Measurements from ENCODE around the gene FUNDC1. TPM values are rescaled to one million over a fixed set of nuclear protein-coding genes. Genes with fewer than 3 reads are reported as not detected.
"Not testable (repeated sequence)": the region's sequence is repeated elsewhere in the genome, so short reads cannot be mapped to it uniquely, and the experiment has no call there.

FUNDC1 gene
- total RNA-seq, 2 experiments from 2014 or later, result 4.8 to 5.4 TPM

DNA sequence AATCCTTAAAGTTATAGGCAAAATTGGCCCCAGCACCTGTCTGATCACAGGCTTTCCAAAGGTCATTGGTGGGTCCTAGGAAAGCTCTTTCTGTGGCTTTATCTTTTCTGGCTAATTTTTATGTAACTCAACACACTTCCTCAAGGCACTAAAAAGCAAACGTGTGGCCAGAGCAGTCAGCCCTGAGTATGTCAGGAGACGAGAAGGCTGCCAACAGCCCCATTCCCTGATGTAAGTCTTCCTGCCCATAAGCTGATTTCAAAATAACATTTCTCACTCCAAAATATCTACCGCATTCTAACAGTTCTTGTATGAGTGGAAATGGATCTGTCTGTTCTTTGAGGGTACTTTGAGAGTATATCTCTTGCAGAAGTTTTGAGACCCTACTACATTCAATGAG lies 25.5 kb upstream of the FUNDC1 start:
- Mint-ChIP-seq H3K27me3 (no peaks in the 10 kb centered on the region), H3K4me3 (no peak overlapping the region), H3K4me1 (ENCODE audit: low read depth) (no peaks in the 10 kb centered on the region), H3K9me3 (no peaks in the 10 kb centered on the region), H3K36me3 (ENCODE audit: low read depth) (no peaks in the 10 kb centered on the region), H3K27ac (no peak overlapping the region)
- no peak overlapping the region for H3K27ac ChIP-seq (ENCODE audit: low read depth in 1 of 2, low read length in 2 of 2)
- DNase-seq (no peak), ATAC-seq (ENCODE audit: poor library complexity) (no peak)
- POLR2A ChIA-PET, result no interaction called here
- no peaks in the 10 kb centered on the region for H3K36me3 ChIP-seq (ENCODE audit: insufficient read depth, low read length)
- no peaks in the 10 kb centered on the region for H3K27me3 ChIP-seq (ENCODE audit: control insufficient read depth in 1 of 2, insufficient read depth in 2 of 2, low read length in 2 of 2)
- intact Hi-C loops (cut with DNase I, micrococcal nuclease), result no loop called here
- H3K4me1 ChIP-seq (ENCODE audit: insufficient read depth, low read length), result no peaks in the 10 kb centered on the region
- CTCF ChIA-PET, result no interaction called here
- H3K9me3 ChIP-seq (ENCODE audit: control insufficient read depth in 1 of 2, insufficient read depth in 1 of 2, low read length in 2 of 2), result peaks cover 8 to 12% of the 10 kb centered on the region in 2 experiments
- TF ChIP-seq, protein P1, sequence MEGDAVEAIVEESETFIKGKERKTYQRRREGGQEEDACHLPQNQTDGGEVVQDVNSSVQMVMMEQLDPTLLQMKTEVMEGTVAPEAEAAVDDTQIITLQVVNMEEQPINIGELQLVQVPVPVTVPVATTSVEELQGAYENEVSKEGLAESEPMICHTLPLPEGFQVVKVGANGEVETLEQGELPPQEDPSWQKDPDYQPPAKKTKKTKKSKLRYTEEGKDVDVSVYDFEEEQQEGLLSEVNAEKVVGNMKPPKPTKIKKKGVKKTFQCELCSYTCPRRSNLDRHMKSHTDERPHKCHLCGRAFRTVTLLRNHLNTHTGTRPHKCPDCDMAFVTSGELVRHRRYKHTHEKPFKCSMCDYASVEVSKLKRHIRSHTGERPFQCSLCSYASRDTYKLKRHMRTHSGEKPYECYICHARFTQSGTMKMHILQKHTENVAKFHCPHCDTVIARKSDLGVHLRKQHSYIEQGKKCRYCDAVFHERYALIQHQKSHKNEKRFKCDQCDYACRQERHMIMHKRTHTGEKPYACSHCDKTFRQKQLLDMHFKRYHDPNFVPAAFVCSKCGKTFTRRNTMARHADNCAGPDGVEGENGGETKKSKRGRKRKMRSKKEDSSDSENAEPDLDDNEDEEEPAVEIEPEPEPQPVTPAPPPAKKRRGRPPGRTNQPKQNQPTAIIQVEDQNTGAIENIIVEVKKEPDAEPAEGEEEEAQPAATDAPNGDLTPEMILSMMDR (IDR thresholded peaks at IDR 0.05), result no peak
- no peak overlapping the region for H3K4me3 ChIP-seq (ENCODE audit: low read length)

DNA sequence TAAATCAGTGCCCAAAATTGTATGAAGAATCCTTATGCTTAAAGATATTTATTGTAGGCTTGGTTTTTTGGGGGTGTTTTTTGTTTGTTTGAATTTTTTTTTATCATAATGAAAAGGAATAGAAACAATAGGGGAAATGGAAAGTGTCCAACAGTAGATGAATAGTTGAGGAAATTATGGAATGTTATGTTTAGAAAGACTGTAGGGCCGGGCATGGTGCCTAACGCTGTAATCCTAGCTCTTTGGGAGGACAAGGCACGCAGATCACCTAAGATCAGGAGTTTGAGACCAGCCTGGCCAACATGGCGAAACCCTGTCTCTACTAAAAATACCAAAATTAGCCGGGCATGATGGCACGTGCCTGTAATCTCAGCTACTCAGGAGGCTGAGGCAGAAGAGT lies 19.2 kb upstream of the FUNDC1 start:
- H3K4me3 ChIP-seq (ENCODE audit: low read length); POLR2A ChIA-PET; H3K4me1 ChIP-seq (ENCODE audit: insufficient read depth, low read length); H3K27ac ChIP-seq (ENCODE audit: low read depth in 1 of 2, low read length in 2 of 2); H3K4me1 Mint-ChIP-seq (ENCODE audit: low read depth); H3K36me3 ChIP-seq (ENCODE audit: insufficient read depth, low read length); H3K27me3 ChIP-seq (ENCODE audit: control insufficient read depth in 1 of 2, insufficient read depth in 2 of 2, low read length in 2 of 2); H3K4me3 Mint-ChIP-seq; H3K9me3 ChIP-seq (ENCODE audit: control insufficient read depth in 1 of 2, insufficient read depth in 1 of 2, low read length in 2 of 2); H3K36me3 Mint-ChIP-seq (ENCODE audit: low read depth); ATAC-seq (ENCODE audit: poor library complexity); H3K9me3 Mint-ChIP-seq; H3K27ac Mint-ChIP-seq; DNase-seq; intact Hi-C loops (cut with DNase I, micrococcal nuclease); H3K27me3 Mint-ChIP-seq: not testable (repeated sequence)
- CTCF ChIA-PET, result interaction anchor here (0.7 kb wide), 1 partner anchor 755 kb away, joined by 3 read pairs; no protein-coding TSS in a partner anchor

DNA sequence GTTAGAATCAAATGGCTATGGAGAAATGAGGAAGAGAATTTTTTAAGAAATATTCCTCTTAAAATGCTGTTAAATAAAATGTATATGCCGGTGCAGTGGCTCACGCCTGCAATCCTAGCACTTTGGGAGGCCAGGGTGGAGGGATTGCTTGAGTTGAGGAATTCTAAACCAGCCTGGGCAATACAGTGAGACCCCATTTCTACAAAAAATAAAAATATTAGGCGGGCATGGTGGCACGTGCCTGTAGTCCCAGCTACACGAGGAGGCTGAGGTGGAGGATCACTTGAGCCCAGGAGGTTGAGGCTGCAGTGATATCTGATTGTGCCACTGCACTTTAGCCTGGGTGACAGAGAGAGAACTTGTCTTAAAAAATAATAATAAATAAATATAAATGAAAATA lies 7.9 kb upstream of the FUNDC1 start:
- Histone ChIP-seq H3K4me1 (ENCODE audit: insufficient read depth, low read length) (no peaks in the 10 kb centered on the region), H3K9me3 (ENCODE audit: control insufficient read depth in 1 of 2, insufficient read depth in 1 of 2, low read length in 2 of 2) (no peaks in the 10 kb centered on the region), H3K36me3 (ENCODE audit: insufficient read depth, low read length) (no peaks in the 10 kb centered on the region), H3K27ac (ENCODE audit: low read depth in 1 of 2, low read length in 2 of 2) (no peak overlapping the region), H3K27me3 (ENCODE audit: control insufficient read depth in 1 of 2, insufficient read depth in 2 of 2, low read length in 2 of 2) (no peaks in the 10 kb centered on the region), H3K4me3 (ENCODE audit: low read length) (no peak overlapping the region)
- ATAC-seq (ENCODE audit: poor library complexity), result no peak
- intact Hi-C loops (cut with DNase I, micrococcal nuclease), result no loop called here
- no peaks in the 10 kb centered on the region for H3K27me3 Mint-ChIP-seq
- H3K9me3 Mint-ChIP-seq, result no peaks in the 10 kb centered on the region
- ChIA-PET CTCF (no interaction called here), POLR2A (no interaction called here)
- no peak overlapping the region for H3K27ac Mint-ChIP-seq
- TF ChIP-seq, protein P1 (IDR thresholded peaks at IDR 0.05), result no peak
- no peak for DNase-seq
- no peaks in the 10 kb centered on the region for H3K4me1 Mint-ChIP-seq (ENCODE audit: low read depth)
- H3K36me3 Mint-ChIP-seq (ENCODE audit: low read depth), result no peaks in the 10 kb centered on the region
- no peak overlapping the region for H3K4me3 Mint-ChIP-seq

DNA sequence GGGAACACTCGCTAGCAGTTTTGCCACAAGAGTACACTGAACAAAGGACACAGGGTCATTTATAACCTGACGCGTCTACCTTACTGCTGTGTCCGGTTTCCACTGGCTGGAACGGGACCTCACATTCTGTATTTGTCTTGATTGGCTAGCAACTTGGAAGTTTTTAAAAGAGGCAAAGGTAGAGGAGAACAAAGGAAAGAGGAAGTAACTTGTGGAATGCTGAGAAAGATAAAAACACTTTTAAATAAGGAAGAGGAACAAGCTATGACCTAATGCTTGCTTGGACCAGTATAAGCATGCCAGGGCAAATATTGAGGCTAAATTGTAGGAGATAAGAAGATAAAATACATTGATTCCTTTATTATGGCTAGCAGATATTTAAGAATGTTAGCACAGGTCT lies 2.8 kb upstream of the FUNDC1 start:
- H3K27ac Mint-ChIP-seq; H3K9me3 ChIP-seq (ENCODE audit: control insufficient read depth in 1 of 2, insufficient read depth in 1 of 2, low read length in 2 of 2); CTCF ChIA-PET; POLR2A ChIA-PET; H3K4me3 ChIP-seq (ENCODE audit: low read length); H3K27me3 ChIP-seq (ENCODE audit: control insufficient read depth in 1 of 2, insufficient read depth in 2 of 2, low read length in 2 of 2); H3K27me3 Mint-ChIP-seq; H3K36me3 Mint-ChIP-seq (ENCODE audit: low read depth); ATAC-seq (ENCODE audit: poor library complexity); H3K4me1 ChIP-seq (ENCODE audit: insufficient read depth, low read length); DNase-seq; H3K36me3 ChIP-seq (ENCODE audit: insufficient read depth, low read length); H3K9me3 Mint-ChIP-seq; H3K4me3 Mint-ChIP-seq; H3K27ac ChIP-seq (ENCODE audit: low read depth in 1 of 2, low read length in 2 of 2): not testable (repeated sequence)
- H3K4me1 Mint-ChIP-seq (ENCODE audit: low read depth), result peaks cover 24% of the 10 kb centered on the region
- intact Hi-C loops (cut with DNase I, micrococcal nuclease), result loop anchor here (10.0 kb wide), 4 partner anchors 301 to 1309 kb away; partner anchors contain the start of genes KDM6A (in 1 of the 2) and MAOA (in 1 of the 2)
